ENCODE data around the gene TMEM235. TPM values are rescaled to one million over a fixed set of nuclear protein-coding genes. Genes with fewer than 3 reads are reported as not detected.

The TMEM235 gene
- total RNA-seq, 6 experiments from 2014 or later, result not detected

DNA sequence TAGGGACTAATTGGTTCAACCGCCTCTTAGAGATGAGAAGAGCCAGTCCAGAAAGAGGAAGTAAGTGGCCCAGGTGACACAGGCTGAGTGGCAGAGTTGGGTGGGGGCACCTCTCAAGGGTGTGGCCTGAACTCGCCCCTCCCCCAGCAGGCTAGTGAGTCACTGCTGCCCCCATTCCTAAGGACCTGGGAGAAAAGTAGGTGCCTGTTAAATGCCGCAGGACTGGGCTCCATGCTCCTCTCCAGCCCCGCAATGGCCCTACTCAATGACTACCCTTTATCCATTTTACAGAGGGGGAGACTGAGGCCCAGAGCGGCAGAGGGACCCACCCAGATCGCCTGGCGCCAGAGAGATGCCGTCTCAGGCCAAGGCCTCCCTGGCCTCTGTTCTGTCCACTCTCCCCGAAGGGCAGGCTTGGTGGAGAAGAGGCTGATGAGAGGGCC, 8.1 kb downstream of the TMEM235 start:
- no CpG with 5 or more reads among the region's 9 CpGs for WGBS (ENCODE audit: insufficient coverage, low coverage, low lambda C conversion rate, missing lambda C conversion rate)
- no peaks in the 10 kb centered on the region for H3K36me3 ChIP-seq
- no peaks in the 10 kb centered on the region for H3K27me3 ChIP-seq
- no peak overlapping the region for H3K4me3 ChIP-seq
- TF ChIP-seq, protein P1, sequence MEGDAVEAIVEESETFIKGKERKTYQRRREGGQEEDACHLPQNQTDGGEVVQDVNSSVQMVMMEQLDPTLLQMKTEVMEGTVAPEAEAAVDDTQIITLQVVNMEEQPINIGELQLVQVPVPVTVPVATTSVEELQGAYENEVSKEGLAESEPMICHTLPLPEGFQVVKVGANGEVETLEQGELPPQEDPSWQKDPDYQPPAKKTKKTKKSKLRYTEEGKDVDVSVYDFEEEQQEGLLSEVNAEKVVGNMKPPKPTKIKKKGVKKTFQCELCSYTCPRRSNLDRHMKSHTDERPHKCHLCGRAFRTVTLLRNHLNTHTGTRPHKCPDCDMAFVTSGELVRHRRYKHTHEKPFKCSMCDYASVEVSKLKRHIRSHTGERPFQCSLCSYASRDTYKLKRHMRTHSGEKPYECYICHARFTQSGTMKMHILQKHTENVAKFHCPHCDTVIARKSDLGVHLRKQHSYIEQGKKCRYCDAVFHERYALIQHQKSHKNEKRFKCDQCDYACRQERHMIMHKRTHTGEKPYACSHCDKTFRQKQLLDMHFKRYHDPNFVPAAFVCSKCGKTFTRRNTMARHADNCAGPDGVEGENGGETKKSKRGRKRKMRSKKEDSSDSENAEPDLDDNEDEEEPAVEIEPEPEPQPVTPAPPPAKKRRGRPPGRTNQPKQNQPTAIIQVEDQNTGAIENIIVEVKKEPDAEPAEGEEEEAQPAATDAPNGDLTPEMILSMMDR (IDR thresholded peaks at IDR 0.05), result no peak
- TF ChIP-seq POLR2A (IDR thresholded peaks at IDR 0.05), result no peak
- H3K27ac ChIP-seq, result no peak overlapping the region
- H3K9me3 ChIP-seq, result no peaks in the 10 kb centered on the region
- ATAC-seq (no peak), DNase-seq (no peak)
- no peaks in the 10 kb centered on the region for H3K4me1 ChIP-seq
- intact Hi-C loops (cut with DNase I), result no loop called here

DNA sequence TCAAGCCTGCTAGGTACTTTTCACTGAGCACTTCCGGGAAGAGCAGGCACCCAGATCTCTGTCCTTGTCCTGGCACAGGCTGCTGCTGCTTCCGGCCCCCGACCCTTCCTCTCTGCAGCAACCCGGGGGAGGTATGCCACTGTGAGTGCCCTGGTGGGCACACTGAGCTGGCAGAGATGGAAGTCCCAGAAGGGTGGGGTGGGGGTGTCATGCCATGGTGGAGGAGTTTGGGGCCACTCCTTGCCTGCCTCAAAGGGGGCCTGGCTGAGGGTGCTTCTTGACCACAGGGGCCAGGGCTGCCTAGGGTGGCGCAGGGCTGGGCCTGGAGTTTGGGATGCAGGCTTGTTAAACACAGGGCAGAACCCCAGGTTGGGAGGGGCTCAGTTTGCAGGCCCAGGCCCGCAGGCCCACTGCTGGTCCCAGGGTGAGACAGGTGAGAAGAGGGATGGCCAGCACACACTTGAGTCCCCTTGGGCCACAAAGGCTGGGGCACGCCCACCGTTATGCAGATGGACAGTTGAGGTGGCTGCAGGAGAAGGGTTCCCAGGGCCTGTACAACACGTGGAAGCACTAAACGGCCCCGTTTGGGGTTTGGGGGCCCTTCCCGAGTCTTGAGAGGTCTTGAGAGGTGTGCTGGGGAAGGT, 8.7 kb downstream of the TMEM235 start:
- no peak for DNase-seq
- WGBS (ENCODE audit: insufficient coverage, low coverage, low lambda C conversion rate, missing lambda C conversion rate), result 71% methylated on average over 9 of the region's 12 CpGs
- no peaks in the 10 kb centered on the region for H3K4me1 ChIP-seq
- H3K27me3 ChIP-seq, result no peaks in the 10 kb centered on the region
- intact Hi-C loops (cut with DNase I), result loop anchor here in 1 of 2 donors (10.0 kb wide), 1 partner anchor 125 kb away; no protein-coding TSS in a partner anchor
- no peaks in the 10 kb centered on the region for H3K36me3 ChIP-seq
- no peaks in the 10 kb centered on the region for H3K9me3 ChIP-seq
- TF ChIP-seq POLR2A (IDR thresholded peaks at IDR 0.05), result no peak
- TF ChIP-seq, protein P1 (IDR thresholded peaks at IDR 0.05), result no peak
- H3K27ac ChIP-seq, result no peak overlapping the region
- ATAC-seq, result no peak
- H3K4me3 ChIP-seq, result no peak overlapping the region

DNA sequence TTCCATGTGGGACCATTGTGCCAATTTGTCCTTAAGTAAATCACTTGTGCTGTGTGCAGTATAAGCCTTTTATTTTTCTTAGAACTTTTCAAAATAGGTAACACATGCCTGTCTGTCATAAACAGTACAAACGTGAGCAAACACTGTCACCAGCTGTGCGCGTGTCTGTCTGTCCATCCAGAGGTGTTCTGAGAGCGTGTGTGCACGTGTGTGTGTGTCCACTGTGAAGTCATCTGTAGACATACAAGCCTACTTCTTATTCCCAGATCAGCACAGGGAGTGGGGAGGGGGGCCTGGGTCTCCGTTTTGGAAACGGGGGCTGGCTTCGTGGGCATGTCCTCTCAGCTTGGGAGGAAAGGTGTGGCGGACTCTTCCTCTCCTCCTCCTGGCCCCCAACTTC, 9.4 kb downstream of the TMEM235 start:
- Histone ChIP-seq H3K4me3 (no peak overlapping the region), H3K4me1 (no peaks in the 10 kb centered on the region), H3K27me3 (no peaks in the 10 kb centered on the region), H3K9me3 (no peaks in the 10 kb centered on the region), H3K27ac (no peak overlapping the region), H3K36me3 (no peaks in the 10 kb centered on the region)
- WGBS (ENCODE audit: insufficient coverage, low coverage, low lambda C conversion rate, missing lambda C conversion rate), result 72% methylated on average over 3 of the region's 9 CpGs
- intact Hi-C loops (cut with DNase I), result loop anchor here in 1 of 2 donors (10.0 kb wide), 1 partner anchor 126 kb away; no protein-coding TSS in a partner anchor
- TF ChIP-seq POLR2A (IDR thresholded peaks at IDR 0.05), result no peak
- ATAC-seq, result no peak
- no peak for DNase-seq

DNA sequence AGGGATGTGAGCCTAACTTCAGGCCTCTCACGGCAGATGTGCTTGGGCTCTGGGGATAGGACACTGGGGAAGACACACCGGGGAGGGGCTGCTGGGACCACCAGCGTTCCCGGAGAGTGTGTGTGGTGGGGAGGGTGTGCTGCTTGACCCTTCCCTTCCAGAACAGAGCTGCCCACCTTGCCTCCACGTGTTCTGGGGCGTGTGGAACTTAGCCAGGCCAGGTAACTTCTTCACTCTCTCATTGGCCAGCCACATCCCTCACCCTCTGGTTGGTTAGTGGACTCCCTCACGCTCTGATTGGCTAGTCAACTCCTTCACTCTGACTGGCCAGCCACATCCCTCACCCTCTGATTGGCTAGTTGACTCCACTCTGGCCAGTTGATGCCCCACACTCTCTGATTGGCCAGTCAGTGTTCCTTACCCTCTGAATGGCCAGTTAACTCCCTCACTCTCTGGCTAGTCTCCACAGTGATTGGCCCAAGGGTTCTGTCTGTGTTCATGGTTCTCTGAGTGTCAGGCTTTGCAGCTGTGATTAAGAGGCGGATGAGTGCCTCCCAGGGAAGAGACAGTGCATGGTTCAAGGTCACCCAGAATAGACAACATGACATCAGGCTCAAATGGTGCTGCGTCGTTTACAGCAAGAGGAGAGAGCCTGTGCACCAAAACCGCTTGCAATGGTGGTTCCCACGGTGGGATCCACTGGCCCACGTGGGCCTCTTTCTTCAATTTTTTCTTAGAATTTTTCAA, 10.0 kb downstream of the TMEM235 start:
- no peak overlapping the region for H3K4me3 ChIP-seq
- ATAC-seq (peak in 3 of 4 donors; percentile 21 to 41 (median 25)), DNase-seq (no peak)
- no peaks in the 10 kb centered on the region for H3K4me1 ChIP-seq
- WGBS (ENCODE audit: insufficient coverage, low coverage, low lambda C conversion rate, missing lambda C conversion rate), result 67% methylated on average over 4 of the region's 13 CpGs
- intact Hi-C loops (cut with DNase I), result loop anchor here in 1 of 2 donors (10.0 kb wide), 1 partner anchor 127 kb away; no protein-coding TSS in a partner anchor
- no peak for TF ChIP-seq POLR2A (IDR thresholded peaks at IDR 0.05)
- TF ChIP-seq, protein P1 (IDR thresholded peaks at IDR 0.05), result no peak
- H3K36me3 ChIP-seq, result no peaks in the 10 kb centered on the region
- H3K9me3 ChIP-seq, result no peaks in the 10 kb centered on the region
- no peak overlapping the region for H3K27ac ChIP-seq
- H3K27me3 ChIP-seq, result no peaks in the 10 kb centered on the region
